NB4 (cell line): ENCODE results near the gene MAP2K7.

Experiments used
- CTCF ChIP-seq: IDR thresholded peaks from one replicate; pipeline ENCODE4 v1.5.1; 2012; ENCODE audit warnings: low read depth, low read length
- POLR2A ChIP-seq: IDR thresholded peaks from 2 replicates; pipeline ENCODE4 v1.6.1; 2011; ENCODE audit warnings: mild to moderate bottlenecking; ENCODE audit not compliant: insufficient read length; ENCODE audit errors: extremely low read depth

- TF ChIP-seq CTCF (no peak), POLR2A (no peak)
These were observed 39.0 kb upstream of the MAP2K7 start for GRCh38 chr19:7864690-7865074.
